HG02763 (cell line): ENCODE data around the gene ST6GALNAC1.

ENCODE experiments used
- ATAC-seq: cut with Tn5 transposase; IDR thresholded peaks from one replicate; pipeline ENCODE4 v1.9.1; 2021; ENCODE audit warnings: mild to moderate bottlenecking, moderate library complexity; ENCODE audit not compliant: unreplicated experiment

Gene ST6GALNAC1, protein sequence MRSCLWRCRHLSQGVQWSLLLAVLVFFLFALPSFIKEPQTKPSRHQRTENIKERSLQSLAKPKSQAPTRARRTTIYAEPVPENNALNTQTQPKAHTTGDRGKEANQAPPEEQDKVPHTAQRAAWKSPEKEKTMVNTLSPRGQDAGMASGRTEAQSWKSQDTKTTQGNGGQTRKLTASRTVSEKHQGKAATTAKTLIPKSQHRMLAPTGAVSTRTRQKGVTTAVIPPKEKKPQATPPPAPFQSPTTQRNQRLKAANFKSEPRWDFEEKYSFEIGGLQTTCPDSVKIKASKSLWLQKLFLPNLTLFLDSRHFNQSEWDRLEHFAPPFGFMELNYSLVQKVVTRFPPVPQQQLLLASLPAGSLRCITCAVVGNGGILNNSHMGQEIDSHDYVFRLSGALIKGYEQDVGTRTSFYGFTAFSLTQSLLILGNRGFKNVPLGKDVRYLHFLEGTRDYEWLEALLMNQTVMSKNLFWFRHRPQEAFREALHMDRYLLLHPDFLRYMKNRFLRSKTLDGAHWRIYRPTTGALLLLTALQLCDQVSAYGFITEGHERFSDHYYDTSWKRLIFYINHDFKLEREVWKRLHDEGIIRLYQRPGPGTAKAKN

DNA sequence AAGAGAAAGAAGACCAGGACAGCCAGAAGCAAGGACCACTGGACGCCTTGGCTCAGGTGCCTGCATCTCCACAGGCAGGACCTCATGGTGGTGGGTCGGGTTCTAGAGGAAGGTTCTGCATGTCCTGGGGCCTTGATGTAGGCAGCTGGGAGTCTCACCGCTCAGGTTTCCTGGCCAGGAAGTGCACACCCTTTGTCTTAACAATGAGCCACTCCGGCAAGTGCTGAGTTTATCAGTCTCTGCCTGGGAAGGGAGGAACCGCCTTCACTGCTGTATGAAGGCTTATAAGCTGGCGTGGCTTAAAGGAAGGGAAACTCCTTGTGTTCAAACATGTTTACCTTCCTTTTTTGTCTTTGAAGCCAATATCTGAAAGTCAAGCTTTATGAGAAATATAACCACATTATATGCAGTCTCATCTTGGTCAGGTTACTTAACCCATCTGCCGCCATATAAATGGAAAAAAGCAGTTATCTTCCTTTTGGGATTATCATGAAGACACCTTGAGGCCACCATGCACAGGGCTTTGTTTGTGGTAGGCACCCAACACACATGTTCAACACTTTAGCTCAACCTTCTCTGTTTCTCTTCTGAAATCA, at the start of gene ST6GALNAC1:
Gene ST6GALNAC1 (minus strand): TSS at position 205 of the 596 bp plus-strand sequence. CDS start 119 bp downstream, at position 86.
- no peak for ATAC-seq

DNA sequence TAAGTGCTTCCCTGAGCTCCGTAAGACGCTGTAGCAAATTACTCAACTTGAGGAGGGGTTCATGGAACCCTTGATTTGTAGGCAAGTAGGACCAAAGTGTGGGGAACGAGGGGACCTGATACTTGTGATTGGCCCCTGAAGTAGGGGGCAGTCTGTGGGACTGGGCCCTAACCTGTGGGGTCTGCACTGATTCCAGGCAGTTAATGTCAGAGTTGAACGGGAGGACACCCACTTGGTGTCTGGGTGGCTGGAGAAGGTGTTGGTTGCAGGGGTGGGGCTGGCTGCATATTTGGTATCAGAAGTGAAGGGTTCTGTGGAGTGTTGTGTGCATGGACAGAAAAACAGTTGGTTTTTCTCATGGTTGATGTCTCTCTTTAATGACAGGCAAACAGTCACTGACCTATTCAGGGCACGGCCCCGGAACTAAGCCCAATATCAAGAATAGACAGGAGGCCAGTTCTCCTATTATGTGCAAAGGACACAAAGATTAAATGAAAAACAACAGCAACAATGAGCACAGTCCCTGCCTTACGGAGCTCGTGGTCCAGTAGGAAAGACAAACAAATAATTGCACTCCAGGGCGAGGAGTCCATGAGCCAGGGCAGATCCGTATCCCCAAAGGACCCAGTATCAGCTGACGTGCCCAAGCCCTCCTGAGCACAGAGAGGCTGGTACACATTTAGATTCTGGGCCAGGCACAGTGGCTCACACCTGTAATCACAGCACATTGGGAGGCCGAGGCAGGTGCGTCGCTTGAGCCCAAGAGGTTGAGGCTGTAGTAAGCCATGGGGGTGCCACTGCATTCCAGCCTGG, 48.0 kb upstream of the ST6GALNAC1 start:
- ATAC-seq, result no peak

DNA sequence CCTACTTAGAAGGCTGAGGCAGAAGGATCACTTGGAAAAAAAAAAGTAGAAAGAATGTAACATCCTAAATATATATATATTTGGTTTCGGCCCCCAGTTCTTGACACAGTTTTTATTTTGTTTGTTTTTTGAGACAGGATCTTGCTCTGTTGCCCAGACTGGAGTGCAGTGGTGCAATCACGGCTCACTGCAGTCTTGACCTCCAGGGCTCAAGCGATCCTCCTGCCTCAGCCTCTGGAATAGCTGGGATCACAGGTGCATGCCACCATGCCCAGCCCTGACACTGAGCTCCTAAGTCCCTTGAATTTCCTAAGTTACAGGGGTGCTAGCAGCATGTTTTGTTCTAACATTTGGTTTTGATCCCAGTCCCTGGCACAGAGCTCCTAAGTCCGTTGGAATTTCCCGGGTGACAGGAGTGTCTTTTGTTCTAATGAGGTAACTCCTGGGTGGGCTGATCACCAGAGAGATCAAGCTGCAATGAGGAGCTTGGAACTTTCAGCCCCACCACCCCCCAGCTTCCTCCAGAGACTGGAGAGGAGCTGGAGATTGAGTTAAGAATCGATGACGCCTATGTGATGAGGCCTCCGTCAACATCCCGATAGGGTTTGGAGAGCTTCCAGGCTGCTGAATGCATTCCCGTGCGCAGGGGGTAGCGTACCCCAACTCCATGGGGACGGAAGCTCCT, 47.2 kb upstream of the ST6GALNAC1 start:
- no peak for ATAC-seq

DNA sequence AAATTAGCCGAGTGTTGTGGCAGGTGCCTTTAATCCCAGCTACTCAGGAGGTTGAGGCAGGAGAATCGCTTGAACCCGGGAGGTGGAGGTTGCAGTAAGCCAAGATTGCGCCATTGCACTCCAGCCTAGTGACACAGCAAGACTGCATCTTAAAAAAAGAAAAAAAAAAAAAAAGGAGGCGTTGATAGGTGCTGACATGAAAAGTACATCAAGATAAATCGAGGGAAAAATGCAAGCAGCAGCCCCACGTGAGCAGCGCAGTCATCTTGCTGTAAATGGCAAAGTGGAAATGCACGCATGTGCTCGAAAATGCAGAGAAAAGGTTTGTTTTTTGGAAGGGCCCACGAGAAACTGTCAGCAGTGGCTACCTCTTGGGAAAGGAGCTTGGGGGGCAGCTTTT, 46.3 kb upstream of the ST6GALNAC1 start:
- ATAC-seq, result no peak

DNA sequence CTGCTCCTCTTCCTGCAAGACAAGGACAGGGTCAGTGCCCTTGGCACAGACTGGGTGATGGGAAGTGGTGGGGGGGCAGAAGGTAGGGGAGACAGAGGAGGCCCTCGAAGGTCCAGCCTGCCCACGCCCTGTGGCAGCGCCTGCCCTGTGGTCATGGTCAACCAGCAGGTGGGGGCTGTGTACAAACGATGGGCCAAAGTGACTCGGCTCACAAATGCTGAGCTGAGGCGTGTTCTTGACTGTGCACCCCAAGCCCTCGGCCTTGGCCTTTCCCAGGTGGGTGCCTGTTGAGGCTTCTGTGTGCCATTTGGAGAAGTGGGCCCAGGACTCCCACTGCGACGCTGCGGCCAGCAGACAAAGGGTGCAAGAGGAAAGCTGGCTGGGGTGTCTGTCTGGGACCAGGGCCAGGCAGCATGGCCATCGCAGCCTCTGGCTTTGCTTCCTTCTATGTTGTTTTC, 44.6 kb upstream of the ST6GALNAC1 start:
- ATAC-seq, result no peak

DNA sequence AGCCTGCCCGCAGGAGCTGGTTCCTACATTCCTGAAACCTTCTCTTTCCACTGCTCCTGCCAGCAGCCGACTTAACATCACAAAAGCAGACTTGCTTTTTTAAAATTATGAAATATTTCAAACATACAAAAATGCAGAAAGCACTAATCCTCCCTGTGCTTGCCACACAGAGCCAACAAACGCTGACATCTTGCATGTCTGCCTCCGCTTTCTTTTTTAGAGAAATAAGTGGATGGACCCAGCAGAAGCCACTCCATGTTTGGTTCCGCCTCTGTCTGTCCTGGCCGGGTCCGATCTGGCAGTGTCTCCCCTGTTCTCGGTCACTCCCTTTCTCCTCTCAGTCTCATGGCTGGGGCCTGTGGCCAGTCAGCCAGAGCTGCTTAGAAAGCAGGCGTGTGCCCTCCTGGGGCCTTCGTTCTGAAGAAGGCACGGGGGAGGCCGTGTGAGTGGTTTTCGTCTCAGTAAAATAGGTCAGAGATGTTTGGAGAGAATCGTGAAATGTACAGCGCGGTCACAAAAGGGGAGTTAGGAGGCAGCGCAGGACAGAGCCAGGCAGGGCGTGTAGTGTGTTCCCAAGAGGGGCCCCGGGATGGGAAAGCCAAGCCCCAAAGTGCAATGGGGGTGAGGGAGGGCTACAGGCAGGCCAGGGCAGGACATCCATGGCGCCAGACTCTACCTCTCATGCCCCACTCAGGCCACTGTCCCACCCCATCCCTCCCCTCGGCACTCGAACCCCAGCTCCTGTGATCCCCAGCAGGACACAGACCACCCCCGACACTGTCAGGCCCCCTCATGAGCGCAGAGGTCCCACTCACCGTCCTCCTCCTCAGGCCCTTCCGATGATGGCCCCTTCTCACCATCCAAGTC, 44.0 kb upstream of the ST6GALNAC1 start:
- no peak for ATAC-seq

DNA sequence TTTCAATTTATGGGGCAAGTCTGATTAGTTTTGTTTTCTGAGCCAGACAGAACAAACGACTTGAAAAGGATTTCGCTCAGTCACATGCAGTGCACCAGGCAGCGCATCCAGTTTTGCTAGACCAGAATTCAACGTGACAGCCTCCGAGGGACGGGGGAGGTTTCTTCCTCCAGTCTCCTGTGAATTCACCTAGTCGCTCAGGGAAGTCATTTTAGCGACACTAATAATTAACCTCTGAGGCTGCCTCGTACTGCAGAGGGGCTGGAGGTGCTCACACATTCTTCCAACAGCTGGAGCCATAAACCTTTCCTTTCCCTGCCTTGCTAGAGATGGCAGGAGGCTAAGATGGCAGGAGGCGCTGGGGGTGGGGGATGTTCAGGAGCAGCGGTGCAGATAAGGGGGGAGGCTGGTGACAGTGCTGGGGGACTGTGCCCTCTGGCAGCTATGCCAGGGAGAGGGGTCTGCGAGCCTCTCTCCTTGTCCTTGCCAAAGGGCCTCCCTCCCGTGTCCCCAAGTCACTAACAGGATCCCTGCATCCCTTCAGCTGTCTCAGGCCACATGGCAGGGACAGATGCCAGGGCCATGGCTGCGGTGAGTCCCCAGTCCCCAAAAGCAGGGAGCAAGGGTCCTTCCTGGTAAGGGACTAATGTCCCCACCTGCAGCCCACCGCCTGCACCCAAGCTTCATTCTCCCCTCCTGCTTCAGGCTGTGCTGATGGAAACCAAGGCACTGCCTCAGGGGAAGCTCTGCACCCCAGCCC, 43.2 kb upstream of the ST6GALNAC1 start:
- ATAC-seq, result no peak

DNA sequence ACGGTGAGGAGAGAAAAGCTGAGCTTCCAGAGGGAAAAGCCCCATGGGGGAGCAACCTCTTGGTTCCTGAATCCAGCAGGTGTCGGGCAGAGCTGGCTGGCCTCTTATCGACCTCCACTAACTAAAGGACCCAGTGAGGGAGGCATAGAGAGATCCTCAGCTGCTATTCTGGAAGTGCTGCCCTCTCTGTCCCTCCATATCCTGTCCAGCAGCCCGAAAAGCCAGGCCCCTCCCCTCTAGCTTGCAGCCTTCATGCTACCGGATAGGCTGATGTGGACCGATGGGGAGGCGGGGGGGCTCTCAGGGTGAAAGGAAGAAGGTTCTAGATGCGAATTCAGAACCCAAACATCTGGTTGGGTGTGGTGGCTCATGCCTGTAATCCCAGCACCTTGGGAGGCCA, 42.3 kb upstream of the ST6GALNAC1 start:
- no peak for ATAC-seq

DNA sequence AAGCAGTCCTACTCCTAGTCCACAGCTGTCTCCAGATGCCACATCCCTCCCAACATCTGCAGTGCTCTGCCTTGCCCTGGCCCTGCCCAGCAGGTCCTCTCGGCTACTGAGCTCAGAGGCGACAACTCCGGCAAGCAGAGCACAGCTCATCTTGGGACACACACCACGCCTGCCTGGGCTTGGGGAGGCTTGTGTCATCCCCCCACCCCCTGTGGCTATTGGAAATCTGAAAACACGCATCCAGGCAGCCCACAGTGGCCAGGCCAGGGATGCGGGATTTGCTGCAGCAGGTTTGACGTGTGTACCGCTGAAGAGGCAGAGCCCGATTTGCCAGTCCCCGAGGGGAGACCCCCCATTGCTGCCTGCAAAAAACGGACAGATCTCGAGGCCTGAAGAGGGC, 41.8 kb upstream of the ST6GALNAC1 start:
- no peak for ATAC-seq

DNA sequence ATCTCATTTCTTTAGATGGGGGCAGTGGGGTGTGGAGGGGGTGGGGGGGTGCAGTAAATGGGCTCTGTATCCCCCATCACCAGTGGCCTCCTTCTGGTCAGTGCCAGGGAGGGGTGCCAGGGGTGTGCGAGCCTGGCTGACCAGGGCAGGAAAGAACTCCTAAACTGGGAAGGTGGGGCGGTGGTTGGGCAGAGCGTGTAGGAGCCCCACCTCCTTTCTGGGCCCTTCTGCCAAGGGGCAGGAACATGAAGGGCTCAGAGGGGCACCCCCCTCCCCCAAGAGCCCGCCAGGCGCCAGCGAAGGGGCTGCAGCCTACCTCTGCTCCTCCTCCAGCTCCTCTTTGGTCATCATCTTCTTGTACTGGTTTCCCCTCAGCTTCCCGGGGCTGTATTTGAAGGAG, 41.2 kb upstream of the ST6GALNAC1 start:
- ATAC-seq, result no peak

DNA sequence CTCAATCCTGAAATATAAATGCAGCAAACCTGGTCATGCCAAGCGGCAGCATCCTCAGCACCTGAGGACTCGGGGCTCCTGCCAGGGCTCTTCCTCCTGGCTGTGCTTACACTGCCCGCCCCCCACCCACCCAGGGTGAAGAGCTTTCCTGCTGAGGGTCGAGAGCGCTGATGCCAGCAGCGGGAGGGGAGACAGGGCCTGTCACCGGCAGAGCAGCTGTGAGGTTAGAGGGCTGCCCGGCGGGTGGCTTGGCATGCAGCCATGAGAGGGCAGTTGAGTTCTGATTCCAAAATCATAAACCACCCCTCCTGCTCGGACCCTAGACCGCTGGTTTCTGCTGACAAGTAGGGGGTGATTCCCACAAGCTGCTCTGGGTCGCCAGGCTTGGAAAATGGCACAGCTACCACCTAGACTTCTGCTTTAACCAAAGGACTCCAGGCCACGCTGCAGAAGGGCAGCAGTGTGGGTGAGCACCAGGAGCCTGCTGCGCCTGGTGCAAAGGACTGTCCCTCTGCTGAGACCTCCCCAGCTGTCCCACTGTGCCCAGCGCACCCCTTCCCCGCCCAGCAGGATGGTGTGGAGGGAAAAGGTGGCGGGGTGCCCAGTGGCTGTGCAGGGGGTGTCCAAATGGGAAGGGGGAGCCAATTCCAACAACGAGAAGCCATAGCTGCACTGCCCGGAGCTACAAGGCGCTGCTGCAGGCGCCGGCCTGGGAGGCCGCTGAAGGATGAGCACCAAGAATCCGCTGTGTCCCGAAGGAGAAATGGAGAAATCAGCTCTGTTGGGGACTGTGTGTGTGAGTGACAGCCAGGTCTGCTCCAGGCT, 40.6 kb upstream of the ST6GALNAC1 start:
- ATAC-seq, result no peak

DNA sequence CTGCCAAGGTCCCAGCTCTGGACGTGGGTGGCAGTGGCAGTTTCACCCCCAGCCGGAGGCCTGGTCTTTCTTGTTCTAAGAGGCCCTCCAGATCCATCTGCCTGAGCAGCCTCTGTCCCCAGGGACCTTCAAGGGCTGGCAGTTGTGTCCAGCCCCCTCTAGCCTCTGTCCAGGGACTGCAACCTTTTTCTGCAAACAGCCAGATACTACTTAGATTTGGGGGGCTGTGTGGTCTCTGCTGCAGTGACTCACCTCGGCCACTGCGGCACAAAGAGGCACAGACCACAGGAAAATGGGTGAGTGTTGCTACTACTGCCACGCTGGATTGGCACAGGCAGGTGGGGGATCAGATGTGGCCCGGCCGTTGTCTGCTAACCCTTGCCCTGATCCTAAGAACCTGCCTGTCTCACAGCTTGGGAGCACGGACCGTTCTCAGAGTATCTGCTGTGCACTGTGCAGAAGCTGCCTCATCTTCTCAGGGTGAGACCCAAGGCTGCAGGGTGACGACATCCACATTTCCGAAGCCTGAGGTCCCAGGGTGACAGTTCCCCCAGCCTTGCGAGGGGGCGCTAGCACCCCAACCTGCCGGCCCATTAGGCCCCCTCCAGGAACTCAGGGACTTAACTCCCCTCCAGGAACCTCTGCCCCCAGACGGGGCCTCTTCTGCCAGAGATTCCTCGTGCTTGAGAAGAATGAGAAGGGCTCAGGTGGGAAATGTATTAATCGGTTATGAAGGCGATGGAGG, 39.6 kb upstream of the ST6GALNAC1 start:
- ATAC-seq, result no peak

DNA sequence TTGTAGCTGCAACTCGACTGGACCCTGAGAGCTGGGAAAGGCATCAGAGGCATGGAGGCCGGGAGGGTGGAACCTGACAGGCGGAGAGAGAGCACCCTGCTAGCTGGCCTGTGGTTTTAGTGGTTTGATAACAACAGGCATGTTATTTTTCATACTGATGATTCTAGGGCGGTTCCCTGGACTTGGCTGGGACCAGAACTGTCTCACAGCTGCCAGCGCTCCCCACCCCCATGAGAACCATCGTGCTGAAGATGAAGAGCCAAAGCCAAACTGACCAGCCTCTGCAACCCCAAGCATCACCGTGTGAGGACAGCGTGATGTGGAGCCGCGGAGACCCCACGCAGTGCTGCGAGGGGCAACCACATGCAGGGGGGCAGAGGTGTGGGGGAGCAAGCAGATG, 38.7 kb upstream of the ST6GALNAC1 start:
- no peak for ATAC-seq

DNA sequence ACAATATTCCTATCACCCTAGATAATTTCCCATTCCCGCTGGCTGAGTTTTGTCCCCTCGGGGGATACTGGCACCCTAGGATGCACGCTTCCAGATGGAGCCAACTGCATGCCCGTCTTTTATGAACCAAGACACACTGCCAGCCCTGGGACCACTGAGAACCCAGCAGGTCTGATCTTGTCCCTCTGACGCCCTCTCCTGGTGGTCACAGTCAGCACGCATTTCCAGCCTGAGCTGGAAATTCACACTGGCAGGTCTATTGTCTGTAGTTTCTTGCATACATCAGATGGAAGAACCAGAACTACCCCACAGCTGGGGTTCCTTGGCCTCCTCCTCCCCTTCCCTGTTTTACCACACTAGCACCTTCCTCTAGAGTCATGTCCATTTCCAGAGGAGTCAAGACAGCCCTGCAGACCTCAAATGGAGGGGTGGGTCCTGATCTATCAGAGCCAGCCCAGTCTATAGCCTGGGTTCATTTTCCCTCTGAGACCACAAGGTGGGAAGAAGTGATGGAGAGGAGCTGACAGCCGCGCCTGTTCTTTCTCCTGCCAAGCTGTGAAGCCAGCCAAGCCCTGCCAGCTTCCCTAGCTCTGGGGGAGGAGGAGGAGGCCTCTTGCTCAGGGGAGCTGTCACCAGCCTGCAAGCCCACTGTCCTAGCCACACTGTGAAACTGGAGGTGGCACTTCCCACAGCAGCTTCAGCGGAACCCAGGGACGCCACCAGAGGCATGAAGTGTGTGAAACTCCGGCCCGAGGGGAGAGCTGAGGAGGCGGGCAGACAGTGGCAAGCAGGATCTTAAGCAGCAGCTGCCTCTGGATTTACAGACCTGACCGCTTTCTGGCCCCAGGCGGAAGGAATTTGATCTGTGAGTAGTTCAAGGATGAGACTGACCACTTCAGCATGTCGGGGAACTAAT, 37.9 kb upstream of the ST6GALNAC1 start:
- no peak for ATAC-seq

DNA sequence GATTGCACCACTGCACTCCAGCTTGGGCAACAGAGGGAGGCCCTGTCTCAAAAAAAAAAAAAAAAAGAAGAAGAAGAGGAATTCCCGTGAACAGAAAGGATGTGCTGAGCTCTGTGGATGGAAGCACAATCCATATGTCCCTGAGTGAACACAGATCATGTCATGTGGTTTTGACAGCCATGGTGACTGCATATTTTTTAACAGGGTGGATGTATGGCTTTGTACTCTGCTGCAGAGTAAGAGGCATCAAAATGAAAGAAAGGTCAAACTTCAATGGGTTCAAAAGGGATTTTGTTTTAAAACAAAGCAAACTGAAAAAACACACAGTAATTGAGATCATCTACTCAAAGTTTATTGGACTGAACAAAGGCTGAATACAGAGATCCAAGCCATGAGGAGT, 35.7 kb upstream of the ST6GALNAC1 start:
- ATAC-seq, result no peak

DNA sequence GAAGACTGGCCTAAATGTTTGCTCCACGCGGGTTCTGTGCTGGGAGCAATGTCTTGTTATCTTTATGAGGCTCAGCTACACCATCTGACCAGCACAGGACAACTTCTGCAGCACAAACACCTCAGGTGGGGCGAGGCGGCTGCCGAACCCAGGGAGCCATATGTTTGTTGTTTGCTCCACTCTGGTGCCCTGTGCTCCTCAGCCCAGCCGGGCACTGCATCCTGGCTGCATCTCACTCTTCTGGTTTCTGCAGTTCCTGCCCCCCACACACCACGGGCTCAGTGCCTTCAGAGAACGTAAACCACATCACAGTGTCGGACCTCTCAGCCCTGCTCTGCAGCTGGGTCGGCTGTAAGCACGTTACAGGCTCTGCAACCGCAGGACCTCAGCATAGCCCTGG, 34.8 kb upstream of the ST6GALNAC1 start:
- no peak for ATAC-seq
